H1 (cell line): ENCODE measurements around the gene ANKIB1. TPM values are rescaled to one million over a fixed set of nuclear protein-coding genes. Genes with fewer than 3 reads are reported as not detected.

ENCODE experiments used
- CTCF ChIA-PET: fragments of 300-600 bp; sonication (Branson Sonifier 250); formaldehyde crosslinking; loops from one replicate; lab custom pipeline; 2021; ENCODE audit not compliant: partially characterized antibody; lab: Charles Lee
- POLR2A ChIA-PET: fragments of 300-600 bp; sonication (Branson Sonifier 250); formaldehyde crosslinking; loops from one replicate; lab custom pipeline; 2021; ENCODE audit warnings: inconsistent platforms; ENCODE audit not compliant: partially characterized antibody; lab: Charles Lee
- DNase-seq, 2 experiments: peaks; one replicate each; pipeline versions ENCODE4 v3.0.0 to v3.0.0-alpha.2; 2010 to 2022; ENCODE audit warnings: low spot score in 2 of 2, low read depth in 1 of 2, mixed read lengths in 1 of 2
- FAIRE-seq: peaks from 2 replicates; lab custom pipeline; 2011; peaks lifted over from hg19 to GRCh38; lab: Jason Lieb, UNC
- H2AFZ ChIP-seq: 2 replicates; pipeline ENCODE4 v1.8.1; 2012; ENCODE audit warnings: low read length, inconsistent platforms
- H2AK5ac ChIP-seq: 2 replicates; pipeline ENCODE4 v1.6.1; 2013; ENCODE audit warnings: low read depth, low read length
- H2BK120ac ChIP-seq: replicated peaks from 2 replicates; pipeline ENCODE3; 2013; ENCODE audit warnings: low read depth, low read length, inconsistent platforms
- H2BK12ac ChIP-seq: 2 replicates; pipeline ENCODE4 v1.6.1; 2013; ENCODE audit warnings: low read depth, low read length
- H2BK15ac ChIP-seq: 2 replicates; pipeline ENCODE4 v1.6.1; 2013; ENCODE audit warnings: low read length
- H2BK20ac ChIP-seq: 2 replicates; pipeline ENCODE4 v1.6.1; 2013; ENCODE audit warnings: low read length
- H2BK5ac ChIP-seq: 2 replicates; pipeline ENCODE4 v1.6.1; 2013; ENCODE audit warnings: low read depth, low read length
- H3K14ac ChIP-seq: 2 replicates; pipeline ENCODE4 v1.6.1; 2013; ENCODE audit warnings: inconsistent platforms; ENCODE audit not compliant: insufficient read length
- H3K18ac ChIP-seq: 2 replicates; pipeline ENCODE4 v1.6.1; 2013; ENCODE audit warnings: low read length; ENCODE audit errors: extremely low read depth
- H3K23ac ChIP-seq: 2 replicates; pipeline ENCODE4 v1.6.1; 2013; ENCODE audit warnings: inconsistent platforms; ENCODE audit not compliant: insufficient read length
- H3K23me2 ChIP-seq: 2 replicates; pipeline ENCODE4 v1.6.1; 2013; ENCODE audit warnings: low read depth, low read length
- H3K27ac ChIP-seq: 2 replicates; pipeline ENCODE4 v1.6.1; 2011; ENCODE audit warnings: low read depth, low read length, inconsistent platforms
- H3K27me3 ChIP-seq, 4 experiments: replicated peaks in 1 of 4; 1 replicate in 1 of 4; 2 replicates in 3 of 4; pipeline versions ENCODE4 v1.6.1 to v1.8.1; 2011 to 2013; ENCODE audit warnings: low read length in 3 of 4, mild to moderate bottlenecking in 3 of 4, inconsistent platforms in 2 of 4, mixed read lengths in 2 of 4, moderate library complexity in 1 of 4; ENCODE audit not compliant: control insufficient read depth in 3 of 4, insufficient read depth in 3 of 4; ENCODE audit errors: extremely low read depth in 1 of 4
- H3K36me3 ChIP-seq, 4 experiments: 2 replicates each; pipeline versions ENCODE4 v1.6.1 to v1.8.1; 2011 to 2013; ENCODE audit warnings: mild to moderate bottlenecking in 4 of 4, low read length in 3 of 4, moderate library complexity in 2 of 4, control low read depth in 1 of 4, inconsistent platforms in 1 of 4; ENCODE audit not compliant: insufficient read depth in 4 of 4, control insufficient read depth in 2 of 4
- H3K4ac ChIP-seq: replicated peaks from 2 replicates; pipeline ENCODE3; 2013; ENCODE audit warnings: low read length, low read depth, mixed read lengths, inconsistent platforms; ENCODE audit not compliant: insufficient read length
- H3K4me1 ChIP-seq, 4 experiments: replicated peaks in 1 of 4; 1 replicate in 1 of 4; 2 replicates in 3 of 4; pipeline versions ENCODE4 v1.6.1 to v1.8.1; 2011 to 2013; ENCODE audit warnings: low read length in 3 of 4, inconsistent platforms in 2 of 4, mixed read lengths in 1 of 4; ENCODE audit not compliant: insufficient read depth in 4 of 4, control insufficient read depth in 3 of 4
- H3K4me2 ChIP-seq, 2 experiments: 2 replicates each; pipeline versions ENCODE4 v1.6.1 to v1.8.1; 2011 to 2013; ENCODE audit warnings: low read depth in 2 of 2, low read length in 2 of 2, control low read depth in 1 of 2, inconsistent platforms in 1 of 2, mild to moderate bottlenecking in 1 of 2; ENCODE audit not compliant: insufficient read depth in 1 of 2
- H3K4me3 ChIP-seq, 4 experiments: fragments of 200-600, 300-600 bp in 1 of 4; sonication (generic), shearing (Covaris generic), sonication (Bioruptor Twin) in 1 of 4; 2 replicates each; pipeline versions ENCODE4 v1.5.1 to v1.8.1; 2011 to 2016; ENCODE audit warnings: low read length in 4 of 4, low read depth in 3 of 4, control low read depth in 2 of 4, inconsistent platforms in 2 of 4, mild to moderate bottlenecking in 2 of 4, mixed read lengths in 1 of 4, moderate library complexity in 1 of 4; ENCODE audit not compliant: insufficient read depth in 2 of 4; ENCODE audit errors: extremely low read depth in 1 of 4
- H3K56ac ChIP-seq: replicated peaks from 2 replicates; pipeline ENCODE3; 2013; ENCODE audit warnings: low read depth, mild to moderate bottlenecking, mixed read lengths, low read length, inconsistent platforms; ENCODE audit not compliant: insufficient read length
- H3K79me1 ChIP-seq: 2 replicates; pipeline ENCODE4 v1.6.1; 2013; ENCODE audit warnings: low read depth, low read length, control low read depth
- H3K79me2 ChIP-seq, 2 experiments: 2 replicates each; pipeline versions ENCODE4 v1.6.1 to v1.8.1; 2012 to 2013; ENCODE audit warnings: low read length in 2 of 2, mild to moderate bottlenecking in 2 of 2, inconsistent platforms in 1 of 2; ENCODE audit not compliant: insufficient read depth in 2 of 2, control insufficient read depth in 1 of 2
- H3K9ac ChIP-seq, 4 experiments: replicated peaks in 1 of 4; 1 replicate in 1 of 4; 2 replicates in 3 of 4; pipeline versions ENCODE4 v1.6.1 to v1.8.1; 2011 to 2013; ENCODE audit warnings: low read depth in 3 of 4, low read length in 3 of 4, control low read depth in 2 of 4, mild to moderate bottlenecking in 2 of 4, moderate library complexity in 2 of 4, inconsistent platforms in 1 of 4; ENCODE audit errors: extremely low read depth in 1 of 4
- H3K9me3 ChIP-seq, 2 experiments: 2 replicates each; pipeline versions ENCODE4 v1.6.1 to v1.8.1; 2012 to 2013; ENCODE audit warnings: mild to moderate bottlenecking in 2 of 2, moderate library complexity in 2 of 2, control low read depth in 1 of 2, inconsistent platforms in 1 of 2, low read depth in 1 of 2, low read length in 1 of 2, mixed read lengths in 1 of 2; ENCODE audit not compliant: insufficient read depth in 2 of 2
- H4K20me1 ChIP-seq, 2 experiments: replicated peaks in 1 of 2; 2 replicates each; pipeline versions ENCODE3 to v1.8.1; 2011 to 2013; ENCODE audit warnings: inconsistent platforms in 2 of 2, low read length in 2 of 2, mild to moderate bottlenecking in 1 of 2; ENCODE audit not compliant: insufficient read depth in 2 of 2, control insufficient read depth in 1 of 2
- H4K5ac ChIP-seq: 2 replicates; pipeline ENCODE4 v1.6.1; 2013; ENCODE audit warnings: low read length, low read depth, mixed read lengths, inconsistent platforms; ENCODE audit not compliant: insufficient read length
- H4K8ac ChIP-seq: 2 replicates; pipeline ENCODE4 v1.8.0; 2013; ENCODE audit warnings: mild to moderate bottlenecking, moderate library complexity, low read length, inconsistent platforms; ENCODE audit not compliant: insufficient read depth; ENCODE audit errors: extremely low read depth
- H4K91ac ChIP-seq: replicated peaks from 2 replicates; pipeline ENCODE3; 2013; ENCODE audit warnings: low read length, mixed read lengths, inconsistent platforms; ENCODE audit not compliant: insufficient read length
- CBX5 ChIP-seq: fragments of 300-800, 300-1000 bp; sonication (generic); IDR thresholded peaks from 2 replicates; pipeline ENCODE4 v1.7.1; 2016; ENCODE audit warnings: antibody characterized with exemption, low read length, low read depth
- CBX8 ChIP-seq: fragments of 300-800, 300-1000 bp; sonication (generic); IDR thresholded peaks from 2 replicates; pipeline ENCODE4 v1.7.1; 2016; ENCODE audit warnings: low read depth, low read length, borderline replicate concordance
- EGR1 ChIP-seq: IDR thresholded peaks from 2 replicates; pipeline ENCODE4 v1.6.1; 2011; ENCODE audit warnings: low read depth, low read length, borderline replicate concordance
- WGBS, 2 experiments: shearing (Covaris generic) in 1 of 2; methylation state at CpG; one replicate each; pipeline versions ENCODE4 v1.1.6 to v1.1.7; 2013 to 2015; ENCODE audit warnings: low lambda C conversion rate in 2 of 2, mixed read lengths in 2 of 2, inconsistent platforms in 1 of 2, low coverage in 1 of 2, missing lambda C conversion rate in 1 of 2; ENCODE audit not compliant: insufficient replicate concordance in 2 of 2, insufficient coverage in 1 of 2, insufficient read length in 1 of 2; ENCODE audit errors: extremely low coverage in 1 of 2, missing lambda C conversion rate in 1 of 2; 5-methylcytosine and 5-hydroxymethylcytosine counted together
- polyA plus RNA-seq, 7 experiments: library from polyadenylated mRNA; depleted of rRNA in 3 of 7; stranded (reverse) in 5 of 7; unstranded in 2 of 7; fragments of >200 nt in 5 of 7; fragments of 200-250 nt in 2 of 7; gene quantifications; 1 replicate in 5 of 7; 2 replicates in 1 of 7; 4 replicates in 1 of 7; pipeline versions ENCODE4 v1.2.1 to v1.2.3, GENCODE V29; 2011 to 2013; ENCODE audit warnings: missing spikeins in 2 of 7, mixed read lengths in 2 of 7
- total RNA-seq: library from RNA; stranded (reverse); fragmentation: NEBNext Ultra II Directional; extraction: Animal tissue kit (Norgen Biotek cat#: 25700); gene quantifications from 2 replicates; pipeline ENCODE4 v1.2.1, GENCODE V29; 2021

The ANKIB1 gene
- total and polyA plus RNA-seq, 2 of the 8 experiments (the other 6 are each of a cell fraction or from before 2014, with no cell fraction given), result 19.2 to 43.0 TPM

DNA sequence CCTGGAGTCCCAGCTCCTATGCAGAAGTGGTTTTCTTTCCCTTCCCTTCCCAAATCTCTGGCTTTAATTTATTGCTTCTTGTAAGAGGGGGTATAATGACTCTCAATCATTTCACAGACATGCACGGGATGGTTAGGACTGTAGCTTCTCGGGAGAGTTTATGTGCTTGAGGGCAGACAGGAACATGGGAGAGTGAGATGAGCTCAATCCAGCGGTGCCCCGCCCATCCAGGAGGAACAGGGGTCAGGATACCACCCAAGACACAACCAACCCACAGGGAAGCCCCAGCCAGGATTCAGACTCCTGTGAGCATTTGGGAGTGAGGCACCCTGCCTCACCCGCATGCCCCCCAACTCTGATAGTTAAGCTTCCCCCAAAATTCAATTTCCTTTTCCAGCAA lies 167.8 kb downstream of the ANKIB1 start:
- Histone ChIP-seq H4K8ac (no peak overlapping the region), H3K4me1 (no peaks in the 10 kb centered on the region), H3K27me3 (no peaks in the 10 kb centered on the region; a peak in 1 of 7 replicates), H2BK15ac (no peak overlapping the region), H2BK5ac (no peak overlapping the region), H2BK20ac (no peak overlapping the region), H2BK120ac (no peak overlapping the region), H3K14ac (no peak overlapping the region), H3K79me1 (no peaks in the 10 kb centered on the region), H3K18ac (no peak overlapping the region), H2AK5ac (no peak overlapping the region), H3K9ac (no peak overlapping the region), H4K5ac (no peak overlapping the region), H3K4ac (no peak overlapping the region), H3K36me3 (no peaks in the 10 kb centered on the region), H3K23ac (no peak overlapping the region), H3K4me3 (no peak overlapping the region), H2AFZ (no peak overlapping the region), H4K91ac (no peak overlapping the region), H3K9me3 (no peaks in the 10 kb centered on the region), H3K79me2 (no peaks in the 10 kb centered on the region; a peak in 1 of 4 replicates), H4K20me1 (no peaks in the 10 kb centered on the region), H3K56ac (no peak overlapping the region), H3K23me2 (no peaks in the 10 kb centered on the region; the same call in 1 of the 2 replicates), H3K27ac (no peak overlapping the region), H2BK12ac (no peak overlapping the region), H3K4me2 (no peak overlapping the region)
- 80% methylated on average over 5 of the region's 5 CpGs; no CpG with 5 or more reads in 1 of the 2 experiments for WGBS, 2 experiments
- DNase-seq (no peak), FAIRE-seq (no peak)
- TF ChIP-seq CBX5 (no peak), EGR1 (no peak), CBX8 (no peak)
- ChIA-PET CTCF (interaction anchor here (0.7 to 7.1 kb wide), 8 partner anchors 10 to 234 kb away, joined by 3 to 64 read pairs (median 4); partner anchors contain the start of genes GATAD1 and LRRD1), POLR2A (interaction anchor here (1.2 to 2.3 kb wide), 4 partner anchors 9 to 34 kb away, joined by 3 to 7 read pairs (median 3); partner anchors contain the start of gene GATAD1)
